ENCODE results near the gene DLG5. TPM values are rescaled to one million over a fixed set of nuclear protein-coding genes. Genes with fewer than 3 reads are reported as not detected.

Gene DLG5
- total RNA-seq, 1 donor from 2014 or later = 22.2 TPM

DNA sequence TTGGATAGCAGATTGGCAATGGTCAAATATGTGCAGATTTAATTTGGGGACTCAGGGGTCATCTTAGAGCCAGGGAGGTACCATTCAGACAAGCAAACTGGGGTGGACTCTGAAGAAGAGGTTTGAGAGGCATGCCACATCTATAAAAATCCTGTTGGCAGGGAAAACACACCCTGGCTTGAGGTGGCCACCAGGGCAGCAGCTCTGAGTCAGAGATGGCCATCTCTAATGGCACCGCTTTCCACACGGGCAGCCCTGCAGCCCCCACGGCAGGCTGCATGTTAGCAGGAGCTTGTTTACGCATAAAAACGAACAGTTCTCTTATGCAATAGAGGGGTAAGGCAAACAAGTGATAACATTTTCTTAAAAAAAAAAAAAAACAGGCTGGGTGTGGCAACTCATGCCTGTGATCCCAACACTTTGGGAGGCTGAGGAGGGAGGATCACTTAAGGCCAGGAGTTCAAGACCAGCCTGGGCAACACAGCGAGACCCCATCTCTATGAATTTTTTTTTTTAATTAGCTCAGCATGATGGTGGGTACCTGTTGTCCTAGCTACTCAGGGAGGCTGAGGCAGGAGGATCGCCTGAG lies 14.9 kb downstream of the DLG5 start:
- Histone ChIP-seq H3K27me3 (no peaks in the 10 kb centered on the region), H3K4me3 (no peak overlapping the region), H3K27ac (no peak overlapping the region), H3K9me3 (ENCODE audit: low read depth) (no peaks in the 10 kb centered on the region), H3K79me2 (ENCODE audit: low read depth) (peaks cover 95% of the 10 kb centered on the region), H3K9ac (no peak overlapping the region), H3K4me2 (no peak overlapping the region), H3K36me3 (no peaks in the 10 kb centered on the region), H3F3A (ENCODE audit: low read depth) (peaks cover 6% of the 10 kb centered on the region), H2AFZ (replicated peaks) (no peak overlapping the region), H3K4me1 (peaks cover 21% of the 10 kb centered on the region), H4K20me1 (ENCODE audit: low read depth) (peaks cover 98% of the 10 kb centered on the region)
- TF ChIP-seq, protein P1, sequence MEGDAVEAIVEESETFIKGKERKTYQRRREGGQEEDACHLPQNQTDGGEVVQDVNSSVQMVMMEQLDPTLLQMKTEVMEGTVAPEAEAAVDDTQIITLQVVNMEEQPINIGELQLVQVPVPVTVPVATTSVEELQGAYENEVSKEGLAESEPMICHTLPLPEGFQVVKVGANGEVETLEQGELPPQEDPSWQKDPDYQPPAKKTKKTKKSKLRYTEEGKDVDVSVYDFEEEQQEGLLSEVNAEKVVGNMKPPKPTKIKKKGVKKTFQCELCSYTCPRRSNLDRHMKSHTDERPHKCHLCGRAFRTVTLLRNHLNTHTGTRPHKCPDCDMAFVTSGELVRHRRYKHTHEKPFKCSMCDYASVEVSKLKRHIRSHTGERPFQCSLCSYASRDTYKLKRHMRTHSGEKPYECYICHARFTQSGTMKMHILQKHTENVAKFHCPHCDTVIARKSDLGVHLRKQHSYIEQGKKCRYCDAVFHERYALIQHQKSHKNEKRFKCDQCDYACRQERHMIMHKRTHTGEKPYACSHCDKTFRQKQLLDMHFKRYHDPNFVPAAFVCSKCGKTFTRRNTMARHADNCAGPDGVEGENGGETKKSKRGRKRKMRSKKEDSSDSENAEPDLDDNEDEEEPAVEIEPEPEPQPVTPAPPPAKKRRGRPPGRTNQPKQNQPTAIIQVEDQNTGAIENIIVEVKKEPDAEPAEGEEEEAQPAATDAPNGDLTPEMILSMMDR (IDR thresholded peaks at IDR 0.05) = no peak
- no peak for TF ChIP-seq EZH2phosphoT487 (IDR thresholded peaks at IDR 0.05)
- TF ChIP-seq EZH2 (IDR thresholded peaks at IDR 0.05) = no peak
- H3K27ac Mint-ChIP-seq = no peak overlapping the region
- peaks cover 44% of the 10 kb centered on the region for H3K4me1 Mint-ChIP-seq
- H3K27me3 Mint-ChIP-seq (ENCODE audit: insufficient read depth, low read depth) = peaks cover 2% of the 10 kb centered on the region
- peaks cover 5% of the 10 kb centered on the region for H3K36me3 Mint-ChIP-seq
- no peaks in the 10 kb centered on the region for H3K9me3 Mint-ChIP-seq
- H3K4me3 Mint-ChIP-seq = no peak overlapping the region
- DNase-seq (ENCODE audit: low spot score) = no peak

DNA sequence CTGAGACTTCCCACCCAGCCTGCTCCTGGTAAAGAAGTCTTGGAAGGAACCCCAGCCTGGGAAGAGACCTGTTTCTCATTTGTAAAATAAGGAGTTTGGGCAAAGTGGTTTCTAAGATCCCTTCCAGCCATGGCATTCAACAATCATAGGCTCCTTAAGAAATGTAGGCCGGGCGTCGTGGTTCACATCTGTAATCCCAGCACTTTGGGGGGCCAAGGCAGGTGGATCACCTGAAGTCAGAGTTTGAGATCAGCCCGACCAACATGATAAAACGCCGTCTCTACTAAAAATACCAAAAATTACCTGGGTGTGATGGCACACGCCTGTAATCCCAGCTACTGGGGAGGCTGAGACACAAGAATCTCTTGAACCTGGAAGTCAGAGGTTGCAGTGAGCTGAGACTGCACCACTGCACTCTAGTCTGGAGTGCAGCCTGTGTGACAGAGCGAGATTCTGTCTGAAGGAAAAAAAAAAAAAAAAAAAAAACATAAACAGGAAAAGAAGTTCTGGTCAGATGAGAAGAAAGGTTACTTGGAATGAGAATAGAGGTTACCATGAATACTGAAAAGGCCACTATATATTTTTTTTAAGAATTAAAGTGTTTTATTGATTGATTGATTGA lies 15.9 kb downstream of the DLG5 start:
- peaks cover 94% of the 10 kb centered on the region for H3K79me2 ChIP-seq (ENCODE audit: low read depth)
- H3K4me3 Mint-ChIP-seq = no peak overlapping the region

DNA sequence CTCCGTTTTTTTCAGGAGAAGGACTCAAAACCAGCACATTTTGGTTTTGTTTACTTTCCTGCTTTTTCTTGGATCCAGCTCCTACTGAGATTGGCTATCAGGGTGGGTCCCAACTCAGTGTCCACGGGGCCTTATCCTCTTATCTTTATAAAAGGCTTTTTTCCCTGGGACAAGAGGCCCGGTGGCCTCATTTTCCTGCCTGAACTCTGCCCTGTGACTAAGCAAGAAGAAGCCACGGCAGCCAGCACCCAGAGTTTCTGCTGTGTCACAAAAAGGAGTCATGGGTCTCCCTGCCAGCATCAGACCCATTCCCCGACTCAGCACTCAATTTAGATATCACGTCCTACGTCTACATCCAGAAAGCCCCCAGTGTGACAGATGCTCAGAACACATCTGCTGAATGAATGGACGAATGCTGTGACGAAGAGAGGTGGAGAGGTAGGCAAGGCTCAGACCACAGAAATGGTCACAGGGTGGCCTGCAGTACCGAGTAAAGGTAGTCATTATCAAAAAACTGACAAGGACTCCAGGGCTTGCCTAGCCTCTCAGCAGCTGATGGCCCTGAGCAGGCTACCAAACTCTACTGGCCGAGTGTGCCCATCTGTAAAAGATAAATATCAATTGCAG lies 16.7 kb downstream of the DLG5 start:
- no peak overlapping the region for H3K9ac ChIP-seq
- no peaks in the 10 kb centered on the region for H3K9me3 ChIP-seq (ENCODE audit: low read depth)
- peaks cover 5% of the 10 kb centered on the region for H3K36me3 Mint-ChIP-seq
- H3K4me2 ChIP-seq = peak overlapping the region; percentile 59
- no peak overlapping the region for H3K27ac ChIP-seq
- H3K36me3 ChIP-seq = no peaks in the 10 kb centered on the region
- H3K27ac Mint-ChIP-seq = peak overlapping the region; percentile 5
- H3K27me3 ChIP-seq = no peaks in the 10 kb centered on the region
- peaks cover 93% of the 10 kb centered on the region for H3K79me2 ChIP-seq (ENCODE audit: low read depth)
- no peak overlapping the region for H3K4me3 ChIP-seq
- H3K9me3 Mint-ChIP-seq = no peaks in the 10 kb centered on the region
- peaks cover 6% of the 10 kb centered on the region for H3F3A ChIP-seq (ENCODE audit: low read depth)
- peaks cover 48% of the 10 kb centered on the region for H3K4me1 Mint-ChIP-seq
- peaks cover 92% of the 10 kb centered on the region for H4K20me1 ChIP-seq (ENCODE audit: low read depth)
- peak overlapping the region; percentile 4 for H3K4me3 Mint-ChIP-seq
- TF ChIP-seq EZH2 (IDR thresholded peaks at IDR 0.05) (no peak), EZH2phosphoT487 (IDR thresholded peaks at IDR 0.05) (no peak)
- TF ChIP-seq, protein P1 (IDR thresholded peaks at IDR 0.05) = no peak
- peak; percentile 35 for DNase-seq (ENCODE audit: low spot score)
- H2AFZ ChIP-seq (replicated peaks) = no peak overlapping the region
- peaks cover 21% of the 10 kb centered on the region for H3K4me1 ChIP-seq
- H3K27me3 Mint-ChIP-seq (ENCODE audit: insufficient read depth, low read depth) = peaks cover 2% of the 10 kb centered on the region

More for the DNA sequence above, 15.9 kb downstream of the DLG5 start:
- peaks cover 94% of the 10 kb centered on the region for H4K20me1 ChIP-seq (ENCODE audit: low read depth)
- no peak overlapping the region for H2AFZ ChIP-seq (replicated peaks)
- peaks cover 21% of the 10 kb centered on the region for H3K4me1 ChIP-seq
- H3K4me3 ChIP-seq = no peak overlapping the region
- Mint-ChIP-seq H3K9me3 (no peaks in the 10 kb centered on the region), H3K36me3 (peaks cover 5% of the 10 kb centered on the region), H3K27ac (no peak overlapping the region), H3K27me3 (ENCODE audit: insufficient read depth, low read depth) (peaks cover 2% of the 10 kb centered on the region), H3K4me1 (peaks cover 45% of the 10 kb centered on the region)
- TF ChIP-seq, protein P1 (IDR thresholded peaks at IDR 0.05) = no peak
- no peak for TF ChIP-seq EZH2phosphoT487 (IDR thresholded peaks at IDR 0.05)
- no peak for TF ChIP-seq EZH2 (IDR thresholded peaks at IDR 0.05)
- peaks cover 6% of the 10 kb centered on the region for H3F3A ChIP-seq (ENCODE audit: low read depth)
- no peak overlapping the region for H3K27ac ChIP-seq
- H3K27me3 ChIP-seq = no peaks in the 10 kb centered on the region
- no peaks in the 10 kb centered on the region for H3K36me3 ChIP-seq
- H3K4me2 ChIP-seq = peak overlapping the region; percentile 59
- no peak for DNase-seq (ENCODE audit: low spot score)
- H3K9me3 ChIP-seq (ENCODE audit: low read depth) = no peaks in the 10 kb centered on the region
- H3K9ac ChIP-seq = no peak overlapping the region
